HCT116 (cell line): ENCODE data around the gene C1orf56. TPM values are rescaled to one million over a fixed set of nuclear protein-coding genes. Genes with fewer than 3 reads are reported as not detected.
A peak's percentile ranks its signal among the peaks of the same experiment; 100 is the strongest.

Experiments used
- ATAC-seq: fragments of 200-7000 bp; cut with Tn5 transposase; 2 replicates; pipeline ENCODE4 v1.9.1; 2020; ENCODE audit warnings: mild to moderate bottlenecking, moderate library complexity
- BruUV-seq: library from RNA; stranded (reverse); fragments of 400-500 nt; replicated peaks from 2 replicates; lab custom pipeline; 2021; lab: Mats Ljungman, UMichigan
- CTCF ChIA-PET: fragments of 300-600 bp; sonication (Branson Sonifier 250); formaldehyde crosslinking; loops from one replicate; lab custom pipeline; 2021; ENCODE audit warnings: antibody characterized with exemption; lab: Charles Lee
- POLR2A ChIA-PET: fragments of 300-600, 350-600 bp; sonication (Branson Sonifier 250); formaldehyde crosslinking; loops from one replicate; lab custom pipeline; 2021; ENCODE audit warnings: antibody characterized with exemption; lab: Charles Lee
- RAD21 ChIA-PET, 2 experiments: fragments of 300-600 bp; sonication (Branson Sonifier 250); formaldehyde crosslinking; loops; one replicate each; lab custom pipeline; 2023; ENCODE audit warnings: low total read pairs in 2 of 2; ENCODE audit not compliant: uncharacterized antibody in 2 of 2, unreplicated experiment in 2 of 2, low non-redundant PET in 1 of 2; lab: Charles Lee
- DNase-seq: peaks from one replicate; pipeline ENCODE4 v3.0.0-alpha.2; 2010; ENCODE audit warnings: low read depth, low spot score
- H2AFZ ChIP-seq: fragments of 200-600 bp; shearing (Covaris generic), sonication (generic); 2 replicates; pipeline ENCODE4 v1.6.1; 2017; ENCODE audit warnings: low read depth, mixed run types, mixed read lengths, antibody characterized with exemption, low read length; ENCODE audit not compliant: poor library complexity, severe bottlenecking
- H3K27ac ChIP-seq: 2 replicates; pipeline ENCODE4 v1.5.1; 2012; ENCODE audit warnings: low read depth, low read length
- H3K27me3 ChIP-seq: fragments of 200-600 bp; sonication (generic); 2 replicates; pipeline ENCODE4 v1.6.1; 2016; ENCODE audit warnings: mixed run types, low read length, mixed read lengths; ENCODE audit not compliant: insufficient read depth
- H3K36me3 ChIP-seq, 2 experiments: fragments of 200-500 bp in 1 of 2; fragments of 200-600 bp in 1 of 2; sonication (Bioruptor generic) in 1 of 2; sonication (generic) in 1 of 2; 2 replicates each; pipeline versions ENCODE4 v1.5.1 to v1.6.1; 2014 to 2016; ENCODE audit warnings: low read length in 2 of 2, inconsistent platforms in 1 of 2, mixed read lengths in 1 of 2, mixed run types in 1 of 2; ENCODE audit not compliant: insufficient read depth in 2 of 2, control insufficient read depth in 1 of 2
- H3K4me1 ChIP-seq, 2 experiments: fragments of 200-600 bp in 1 of 2; sonication (generic) in 1 of 2; 2 replicates each; pipeline versions ENCODE4 v1.5.1 to v1.6.1; 2012 to 2017; ENCODE audit warnings: low read length in 2 of 2, inconsistent platforms in 1 of 2, mild to moderate bottlenecking in 1 of 2, mixed read lengths in 1 of 2, mixed run types in 1 of 2, moderate library complexity in 1 of 2; ENCODE audit not compliant: insufficient read depth in 2 of 2, control insufficient read depth in 1 of 2
- H3K4me2 ChIP-seq: fragments of 200-600 bp; sonication (generic); 2 replicates; pipeline ENCODE4 v1.6.1; 2017; ENCODE audit warnings: mixed run types, low read length, mixed read lengths
- H3K4me3 ChIP-seq, 2 experiments: fragments of 200-600 bp in 1 of 2; sonication (generic) in 1 of 2; replicated peaks in 1 of 2; 2 replicates each; pipeline ENCODE4 v1.5.1; 2011 to 2016; ENCODE audit warnings: low read length in 2 of 2, control low read depth in 1 of 2, low read depth in 1 of 2, mild to moderate bottlenecking in 1 of 2, mixed read lengths in 1 of 2, mixed run types in 1 of 2
- H3K79me2 ChIP-seq: fragments of 200-600 bp; sonication (generic); 2 replicates; pipeline ENCODE4 v1.6.1; 2017; ENCODE audit warnings: mild to moderate bottlenecking, mixed run types, low read length, moderate library complexity, mixed read lengths; ENCODE audit not compliant: insufficient read depth
- H3K9ac ChIP-seq: fragments of 200-600 bp; sonication (generic); 2 replicates; pipeline ENCODE4 v1.6.1; 2016; ENCODE audit warnings: low read length, mixed read lengths
- H3K9me2 ChIP-seq: fragments of 200-600 bp; sonication (generic), shearing (Covaris generic); 2 replicates; pipeline ENCODE4 v1.6.1; 2017; ENCODE audit warnings: mixed run types, mild to moderate bottlenecking, moderate library complexity; ENCODE audit not compliant: insufficient read depth
- H3K9me3 ChIP-seq, 2 experiments: fragments of 200-500 bp in 1 of 2; fragments of 200-600 bp in 1 of 2; sonication (Bioruptor generic) in 1 of 2; sonication (generic) in 1 of 2; 2 replicates each; pipeline ENCODE4 v1.6.1; 2014 to 2017; ENCODE audit warnings: low read length in 2 of 2, mixed read lengths in 2 of 2, inconsistent platforms in 1 of 2, low read depth in 1 of 2, mild to moderate bottlenecking in 1 of 2, mixed run types in 1 of 2, moderate library complexity in 1 of 2; ENCODE audit not compliant: control insufficient read depth in 1 of 2, insufficient read depth in 1 of 2
- H4K20me1 ChIP-seq: fragments of 200-600 bp; sonication (generic), shearing (Covaris generic); 2 replicates; pipeline ENCODE4 v1.6.1; 2017; ENCODE audit warnings: mixed run types, mild to moderate bottlenecking, moderate library complexity; ENCODE audit not compliant: insufficient read depth
- ATF3 ChIP-seq: IDR thresholded peaks from 2 replicates; pipeline ENCODE4 v1.6.1; 2012
- CBX3 ChIP-seq: IDR thresholded peaks from 2 replicates; pipeline ENCODE4 v1.6.1; 2012; ENCODE audit warnings: low read depth
- CEBPB ChIP-seq: IDR thresholded peaks from 2 replicates; pipeline ENCODE4 v1.6.1; 2012; ENCODE audit warnings: low read depth
- EGR1 ChIP-seq: IDR thresholded peaks from 2 replicates; pipeline ENCODE4 v1.6.1; 2012; ENCODE audit warnings: low read depth
- ELF1 ChIP-seq: IDR thresholded peaks from 2 replicates; pipeline ENCODE4 v1.6.1; 2012; ENCODE audit warnings: low read depth, borderline replicate concordance
- EZH2phosphoT487 ChIP-seq: fragments of 200-600 bp; IDR thresholded peaks from 2 replicates; pipeline ENCODE4 v1.6.1; 2018; ENCODE audit warnings: antibody characterized with exemption, borderline replicate concordance
- FOSL1 ChIP-seq: IDR thresholded peaks from 2 replicates; pipeline ENCODE4 v1.6.1; 2012; ENCODE audit warnings: low read depth
- JUND ChIP-seq: IDR thresholded peaks from 2 replicates; pipeline ENCODE4 v1.6.1; 2012
- MAX ChIP-seq: IDR thresholded peaks from 2 replicates; pipeline ENCODE4 v1.6.1; 2012
- POLR2AphosphoS5 ChIP-seq: IDR thresholded peaks from 2 replicates; pipeline ENCODE4 v1.6.1; 2011; ENCODE audit warnings: mild to moderate bottlenecking, low read depth, low read length, moderate library complexity
- RAD21 ChIP-seq: IDR thresholded peaks from 2 replicates; pipeline ENCODE4 v1.6.1; 2012; ENCODE audit warnings: low read depth, mild to moderate bottlenecking
- SP1 ChIP-seq: IDR thresholded peaks from 2 replicates; pipeline ENCODE4 v1.6.1; 2012; ENCODE audit warnings: low read depth
- SRF ChIP-seq: IDR thresholded peaks from 2 replicates; pipeline ENCODE4 v1.6.1; 2012; ENCODE audit warnings: low read depth
- TCF7L2 ChIP-seq: IDR thresholded peaks from 2 replicates; pipeline ENCODE4 v1.7.0; 2011; ENCODE audit warnings: borderline replicate concordance, inconsistent platforms; ENCODE audit not compliant: insufficient read depth, insufficient read length; ENCODE audit errors: extremely low read depth
- YY1 ChIP-seq: IDR thresholded peaks from 2 replicates; pipeline ENCODE4 v1.6.1; 2011; ENCODE audit warnings: low read length, low read depth, moderate library complexity, mild to moderate bottlenecking; ENCODE audit not compliant: insufficient replicate concordance; ENCODE audit errors: extremely low read depth
- ZFX ChIP-seq: fragments of 450-650 bp; IDR thresholded peaks from 2 replicates; pipeline ENCODE4 v1.6.1; 2017
- ZNF274 ChIP-seq: fragments of 200-500 bp; sonication (Bioruptor generic); IDR thresholded peaks from 2 replicates; pipeline ENCODE4 v1.6.1; 2014; ENCODE audit warnings: mild to moderate bottlenecking, low read depth, low read length, inconsistent platforms
- intact Hi-C: fragments of 100-400 bp; cut with micrococcal nuclease; formaldehyde crosslinking; loops from 2 replicates; pipeline ENCODE4 v1.10.0; 2022
- total RNA-seq: library from RNA; stranded (reverse); gene quantifications from one replicate; pipeline ENCODE4 v1.2.1, GENCODE V29; 2021; ENCODE audit not compliant: unreplicated experiment

C1orf56 gene
- total RNA-seq, 1 experiment from 2014 or later = not detected

- ATAC-seq (no peak), DNase-seq (no peak)
- BruUV-seq = no TSS peak
- TF ChIP-seq CBX3 (no peak), SRF (no peak), EZH2phosphoT487 (no peak)
- H3K9me2 ChIP-seq = no peaks in the 10 kb centered on the region
- ChIA-PET POLR2A (no interaction called here), RAD21 (no interaction called here), CTCF (no interaction called here)
- no peak overlapping the region for H3K27ac ChIP-seq
- intact Hi-C loops = no loop called here
- no peak overlapping the region for H2AFZ ChIP-seq
- no peaks in the 10 kb centered on the region for H3K27me3 ChIP-seq
- H3K4me1 ChIP-seq = peaks cover 22 to 32% of the 10 kb centered on the region in 2 experiments
- H3K9me3 ChIP-seq = no peaks in the 10 kb centered on the region
- peak overlapping the region; percentile 86 for H3K4me2 ChIP-seq
- no peaks in the 10 kb centered on the region; the same call in 1 of the 2 replicates for H3K79me2 ChIP-seq
- H3K9ac ChIP-seq = no peak overlapping the region
- 0 out of 4 replicates have a peak overlapping the region, but pooled peaks of 1 of the 2 experiments have one; percentile 78 for H3K4me3 ChIP-seq
- H3K36me3 ChIP-seq = no peaks in the 10 kb centered on the region
- no peaks in the 10 kb centered on the region for H4K20me1 ChIP-seq
Measured at GRCh38 chr1:151069103-151069486, 21.5 kb downstream of the C1orf56 start.

- DNase-seq = peak; percentile 91
- H3K9me2 ChIP-seq = no peaks in the 10 kb centered on the region
- POLR2A ChIA-PET = interaction anchor here (0.5 to 1.5 kb wide), 6 partner anchors 8 to 452 kb away, joined by 3 to 5 read pairs (median 4); partner anchors contain the start of gene CDC42SE1
- H3K79me2 ChIP-seq = no peaks in the 10 kb centered on the region; the same call in 1 of the 2 replicates
- H3K27ac ChIP-seq = peak within 1 kb of the TSS; percentile 98
- intact Hi-C loops = loop anchor here (1.0 kb wide), 1 partner anchor 86 kb away; the partner anchor contains the start of gene TNFAIP8L2
- CTCF ChIA-PET = interaction anchor here (0.7 to 2.2 kb wide), 6 partner anchors 8 to 181 kb away, joined by 3 to 17 read pairs (median 4); no protein-coding TSS in a partner anchor
- peak within 1 kb of the TSS; percentile 10 for H2AFZ ChIP-seq
- H3K36me3 ChIP-seq = no peaks in the 10 kb centered on the region
- BruUV-seq = no TSS peak
- peak; percentile 90 for ATAC-seq
- H3K9ac ChIP-seq = peak within 1 kb of the TSS; percentile 88
- H3K4me2 ChIP-seq = peak within 1 kb of the TSS; percentile 86
- peaks cover 22 to 32% of the 10 kb centered on the region in 2 experiments for H3K4me1 ChIP-seq
- RAD21 ChIA-PET = interaction anchor here (0.7 to 0.9 kb wide), 2 partner anchors 43 to 84 kb away, joined by 3 read pairs; no protein-coding TSS in a partner anchor
- H3K27me3 ChIP-seq = no peaks in the 10 kb centered on the region
- peak within 1 kb of the TSS; percentile 74 to 78 for H3K4me3 ChIP-seq
- no peaks in the 10 kb centered on the region for H4K20me1 ChIP-seq
- H3K9me3 ChIP-seq = no peaks in the 10 kb centered on the region
- peak; percentile 97 for TF ChIP-seq ELF1
- TF ChIP-seq JUND = peak; percentile 52
- TF ChIP-seq RAD21 = peak; percentile 62
- TF ChIP-seq ZNF274 = no peak
- peak; percentile 97; the same call in 1 of the 2 replicates for TF ChIP-seq POLR2AphosphoS5
- TF ChIP-seq ZFX = peak; percentile 47; the same call in 1 of the 2 replicates
- TF ChIP-seq EZH2phosphoT487 = no peak
- TF ChIP-seq MAX = peak; percentile 86
- peak; percentile 44 for TF ChIP-seq SP1
- TF ChIP-seq CEBPB = peak; percentile 68; the same call in 1 of the 2 replicates
- no peak for TF ChIP-seq ATF3
- peak; percentile 71 for TF ChIP-seq EGR1
- TF ChIP-seq FOSL1 = 0 out of 2 replicates have a peak, but pooled peaks have one; percentile 11
- peak; percentile 93 for TF ChIP-seq YY1
- peak; percentile 42 for TF ChIP-seq TCF7L2
Measured at GRCh38 chr1:151070474-151071276, 23.1 kb downstream of the C1orf56 start, which contains the start of gene GABPB2. Gene GABPB2 (plus strand): TSS chr1:151070761. CDS start chr1:151088190, 17,429 bp downstream.
